Measurements from ENCODE around the gene BAD. TPM values are rescaled to one million over a fixed set of nuclear protein-coding genes. Genes with fewer than 3 reads are reported as not detected.

The BAD gene
- total RNA-seq, 1 experiment from 2014 or later: 159 TPM

- DNase-seq (ENCODE audit: low spot score): no peak
These were observed 52.1 kb downstream of the BAD start for GRCh38 chr11:64232182-64232966.

- no peak for DNase-seq (ENCODE audit: low spot score)
These were observed 52.9 kb downstream of the BAD start for GRCh38 chr11:64231546-64231945.

- no peak for DNase-seq (ENCODE audit: low spot score)
These were observed 53.5 kb downstream of the BAD start for GRCh38 chr11:64230985-64231365.

- peak; percentile 93 for DNase-seq (ENCODE audit: low spot score)
These were observed 54.1 kb downstream of the BAD start, which contains the start of gene DNAJC4 for GRCh38 chr11:64230171-64230984. Gene DNAJC4 (plus strand): TSS chr11:64230548. CDS start chr11:64230855, 307 bp downstream.

- DNase-seq (ENCODE audit: low spot score): no peak
These were observed 54.7 kb downstream of the BAD start for GRCh38 chr11:64229744-64230170.

GRCh38 chr11:64229090-64229743 lies 55.2 kb downstream of the BAD start:
- no peak for DNase-seq (ENCODE audit: low spot score)

GRCh38 chr11:64227405-64227956 lies 57.0 kb downstream of the BAD start:
- DNase-seq (ENCODE audit: low spot score): no peak

GRCh38 chr11:64226507-64227051 lies 57.9 kb downstream of the BAD start:
- peak; percentile 59 for DNase-seq (ENCODE audit: low spot score)

- DNase-seq (ENCODE audit: low spot score): peak; percentile 94
These were observed 58.6 kb downstream of the BAD start, which contains the start of the genes NUDT22 and TRPT1 for GRCh38 chr11:64225608-64226506. Gene NUDT22 (plus strand): TSS chr11:64226274. CDS start chr11:64226653, 379 bp downstream. Gene TRPT1 (minus strand): TSS chr11:64226186. CDS start chr11:64225860, 326 bp downstream.

- DNase-seq (ENCODE audit: low spot score): no peak
These were observed 59.4 kb downstream of the BAD start for GRCh38 chr11:64224891-64225607.

- no peak for DNase-seq (ENCODE audit: low spot score)
These were observed 60.1 kb downstream of the BAD start for GRCh38 chr11:64224151-64224890.

GRCh38 chr11:64223001-64223651 lies 61.3 kb downstream of the BAD start:
- no peak for DNase-seq (ENCODE audit: low spot score)

- no peak for DNase-seq (ENCODE audit: low spot score)
These were observed 61.8 kb downstream of the BAD start for GRCh38 chr11:64222651-64223000.

- no peak for DNase-seq (ENCODE audit: low spot score)
These were observed 63.7 kb downstream of the BAD start for GRCh38 chr11:64220798-64221197.

GRCh38 chr11:64220271-64220670 lies 64.2 kb downstream of the BAD start:
- DNase-seq (ENCODE audit: low spot score): no peak

Data from HT-29 (cell line).